HG03460 (cell line): ENCODE data around the gene TH.
"Not testable (repeated sequence)": the region's sequence is repeated elsewhere in the genome, so short reads cannot be mapped to it uniquely, and the experiment has no call there.

Experiments used
- ATAC-seq: cut with Tn5 transposase; IDR thresholded peaks from one replicate; pipeline ENCODE4 v1.9.1; 2021; ENCODE audit not compliant: unreplicated experiment

Gene TH

GRCh38 chr11:2196970-2197770 lies 25.6 kb upstream of the TH start:
- ATAC-seq, result no peak

- no peak for ATAC-seq
Measured at GRCh38 chr11:2195756-2196088, 24.1 kb upstream of the TH start.

GRCh38 chr11:2194877-2195755 lies 23.5 kb upstream of the TH start:
- no peak for ATAC-seq

GRCh38 chr11:2193888-2194595 lies 22.4 kb upstream of the TH start:
- not testable (repeated sequence) for ATAC-seq

- ATAC-seq, result no peak
Measured at GRCh38 chr11:2193099-2193887, 21.7 kb upstream of the TH start.

- no peak for ATAC-seq
Measured at GRCh38 chr11:2192435-2192834, 20.8 kb upstream of the TH start.

GRCh38 chr11:2191883-2192282 lies 20.3 kb upstream of the TH start:
- no peak for ATAC-seq

- ATAC-seq, result no peak
Measured at GRCh38 chr11:2190657-2191471, 19.2 kb upstream of the TH start.

- ATAC-seq, result no peak
Measured at GRCh38 chr11:2189938-2190656, 18.5 kb upstream of the TH start.

- ATAC-seq, result no peak
Measured at GRCh38 chr11:2188745-2189144, 17.1 kb upstream of the TH start.

GRCh38 chr11:2187280-2187707 lies 15.7 kb upstream of the TH start:
- no peak for ATAC-seq

GRCh38 chr11:2186669-2187279 lies 15.2 kb upstream of the TH start:
- ATAC-seq, result no peak

GRCh38 chr11:2185324-2186085 lies 13.9 kb upstream of the TH start:
- no peak for ATAC-seq

- no peak for ATAC-seq
Measured at GRCh38 chr11:2182692-2183474, 11.3 kb upstream of the TH start.

- ATAC-seq, result no peak
Measured at GRCh38 chr11:2182075-2182474, 10.5 kb upstream of the TH start.

GRCh38 chr11:2180789-2181370 lies 9.3 kb upstream of the TH start:
- no peak for ATAC-seq

- no peak for ATAC-seq
Measured at GRCh38 chr11:2180347-2180746, 8.7 kb upstream of the TH start.
